Activated CD8-positive, alpha-beta T cell treated with anti-CD3 and anti-CD28 coated beads, Interleukin-2, amount 10 ng/mL, durations not matched to agents 7 days and 5 days (primary cell): ENCODE results near the gene DHX58. TPM values are rescaled to one million over a fixed set of nuclear protein-coding genes. Genes with fewer than 3 reads are reported as not detected.

ENCODE experiments used
- ATAC-seq: fragments of 150-1000 bp; cut with Tn5 transposase; one replicate; pipeline ENCODE4 v1.10.0; 2021; ENCODE audit warnings: moderate library complexity
- CTCF ChIA-PET: fragments of 350-600 bp; sonication (Branson Sonifier 250); formaldehyde crosslinking; loops from one replicate; lab custom pipeline; 2021; ENCODE audit warnings: antibody characterized with exemption; lab: Charles Lee
- POLR2A ChIA-PET: fragments of 350-600 bp; sonication (Branson Sonifier 250); formaldehyde crosslinking; loops from one replicate; lab custom pipeline; 2021; ENCODE audit warnings: antibody characterized with exemption; lab: Charles Lee
- DNase-seq: peaks from one replicate; pipeline ENCODE4 v3.0.0-alpha.2; 2020
- H3K27ac Mint-ChIP-seq: one replicate; pipeline ENCODE4 v1.8.0; 2021; ENCODE audit warnings: mild to moderate bottlenecking, mixed read lengths
- H3K27me3 Mint-ChIP-seq: one replicate; pipeline ENCODE4 v1.8.0; 2021; ENCODE audit warnings: low read depth, mixed read lengths
- H3K36me3 Mint-ChIP-seq: one replicate; pipeline ENCODE4 v1.8.0; 2021; ENCODE audit warnings: low read depth, mixed read lengths
- H3K4me1 Mint-ChIP-seq: one replicate; pipeline ENCODE4 v1.8.0; 2021; ENCODE audit warnings: low read depth, mixed read lengths
- H3K4me3 Mint-ChIP-seq: one replicate; pipeline ENCODE4 v1.8.0; 2021; ENCODE audit warnings: mild to moderate bottlenecking, mixed read lengths
- H3K9me3 Mint-ChIP-seq: one replicate; pipeline ENCODE4 v1.8.0; 2022; ENCODE audit warnings: mixed read lengths; ENCODE audit not compliant: insufficient read depth
- total RNA-seq, 2 experiments: library from RNA; stranded (reverse); gene quantifications; one replicate each; pipeline ENCODE4 v1.2.3, GENCODE V29; 2021

DHX58 gene
- total RNA-seq, 2 experiments from 2014 or later, result 71.9 to 72.9 TPM

DNA sequence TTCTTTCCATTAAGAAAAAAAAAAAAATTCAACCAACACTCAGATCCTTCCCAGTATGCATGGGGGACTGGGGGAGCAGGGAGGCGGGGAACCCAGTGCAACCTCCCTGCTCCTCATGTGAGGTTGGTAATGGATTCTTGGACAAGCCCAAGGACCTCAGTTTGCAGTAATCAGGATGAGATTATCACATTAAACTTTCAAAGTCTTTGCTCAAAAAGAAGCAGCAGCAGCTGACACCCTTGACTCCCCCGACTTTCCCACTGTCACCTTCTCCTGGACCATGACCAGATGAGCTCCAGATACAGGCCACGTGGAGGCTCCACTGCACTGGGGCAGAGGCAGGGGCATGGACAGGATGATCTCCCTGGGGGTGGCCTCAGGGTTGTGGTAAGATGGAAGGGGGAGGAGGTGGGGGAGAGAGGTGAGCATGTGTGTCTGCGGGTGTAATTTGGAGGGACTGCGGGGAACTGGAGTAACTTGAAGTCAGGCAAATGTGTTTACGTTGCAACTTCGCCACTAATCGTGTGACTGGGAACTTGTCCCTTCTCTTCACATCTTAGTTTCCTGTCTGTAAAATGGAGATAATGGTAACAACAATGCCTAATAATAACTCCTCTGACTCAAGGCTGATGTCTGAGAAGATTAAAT, 34.0 kb downstream of the DHX58 start:
- no peaks in the 10 kb centered on the region for H3K27me3 Mint-ChIP-seq
- no peak overlapping the region for H3K27ac Mint-ChIP-seq
- H3K4me1 Mint-ChIP-seq, result peaks cover 5% of the 10 kb centered on the region
- DNase-seq, result no peak
- no peak for ATAC-seq
- ChIA-PET CTCF (no interaction called here), POLR2A (no interaction called here)
- H3K9me3 Mint-ChIP-seq, result no peaks in the 10 kb centered on the region
- no peaks in the 10 kb centered on the region for H3K36me3 Mint-ChIP-seq
- H3K4me3 Mint-ChIP-seq, result no peak overlapping the region

DNA sequence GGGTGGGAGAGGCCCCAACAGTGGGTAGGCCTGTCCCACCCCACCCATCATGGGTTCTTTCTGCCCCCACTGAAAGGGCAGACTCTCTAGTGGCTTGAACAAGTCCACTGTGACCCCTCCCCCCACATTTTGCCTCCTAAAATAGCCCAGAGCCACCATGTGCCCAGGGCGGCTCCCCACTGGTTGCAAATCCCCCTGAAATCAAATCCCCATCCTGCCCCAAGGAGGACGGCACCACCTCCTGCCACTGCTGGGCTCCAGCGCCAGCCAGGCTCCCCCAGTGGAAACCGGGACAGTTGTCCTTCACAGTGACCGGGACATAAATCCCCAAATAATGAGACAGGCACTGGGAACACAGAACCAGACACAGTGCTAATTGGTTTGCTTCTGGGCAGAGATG, 34.8 kb downstream of the DHX58 start:
- Mint-ChIP-seq H3K4me1 (peaks cover 11% of the 10 kb centered on the region), H3K4me3 (no peak overlapping the region), H3K9me3 (no peaks in the 10 kb centered on the region), H3K27me3 (no peaks in the 10 kb centered on the region), H3K36me3 (no peaks in the 10 kb centered on the region), H3K27ac (no peak overlapping the region)
- DNase-seq, result no peak
- no peak for ATAC-seq
- ChIA-PET POLR2A (no interaction called here), CTCF (interaction anchor here (2.7 kb wide), 1 partner anchor 11 kb away, joined by 18 read pairs; no protein-coding TSS in a partner anchor)

DNA sequence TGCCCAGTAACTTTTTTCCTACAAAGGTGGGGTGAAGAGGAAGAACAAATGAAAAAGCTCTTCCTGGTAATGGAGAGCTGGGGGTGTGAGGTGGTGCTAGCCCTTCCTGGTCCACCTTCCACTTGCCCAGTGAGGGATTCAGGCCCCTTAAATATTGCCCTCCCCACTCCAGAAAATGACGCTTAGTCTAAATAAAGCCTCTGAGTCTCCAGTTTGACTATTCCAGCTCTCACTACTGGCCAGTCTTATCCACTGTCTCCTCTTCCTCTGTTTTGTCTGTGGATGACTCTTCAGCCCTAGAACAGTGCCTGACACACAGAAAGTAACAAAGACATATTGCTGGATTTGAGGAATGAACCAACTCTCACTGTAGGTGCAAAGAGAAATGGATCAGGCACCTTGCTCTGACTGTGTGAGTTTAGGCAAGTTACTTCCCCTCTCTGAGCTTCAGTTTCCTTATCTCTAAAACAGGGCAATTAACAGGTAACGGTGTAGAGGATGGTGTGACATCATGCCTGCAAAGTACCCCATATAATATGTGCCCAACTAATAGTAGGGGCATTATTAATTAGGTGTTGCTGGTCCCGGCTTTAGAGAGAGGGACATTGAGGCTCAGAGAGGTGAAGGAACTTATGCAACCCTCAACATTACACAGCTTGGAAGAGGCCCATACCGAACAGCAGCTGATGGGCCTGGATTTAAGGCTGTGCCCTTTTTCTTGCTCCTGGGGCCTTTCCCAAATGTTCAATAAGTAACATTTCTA, 35.5 kb downstream of the DHX58 start:
- no peaks in the 10 kb centered on the region for H3K36me3 Mint-ChIP-seq
- POLR2A ChIA-PET, result no interaction called here
- no peak for ATAC-seq

DNA sequence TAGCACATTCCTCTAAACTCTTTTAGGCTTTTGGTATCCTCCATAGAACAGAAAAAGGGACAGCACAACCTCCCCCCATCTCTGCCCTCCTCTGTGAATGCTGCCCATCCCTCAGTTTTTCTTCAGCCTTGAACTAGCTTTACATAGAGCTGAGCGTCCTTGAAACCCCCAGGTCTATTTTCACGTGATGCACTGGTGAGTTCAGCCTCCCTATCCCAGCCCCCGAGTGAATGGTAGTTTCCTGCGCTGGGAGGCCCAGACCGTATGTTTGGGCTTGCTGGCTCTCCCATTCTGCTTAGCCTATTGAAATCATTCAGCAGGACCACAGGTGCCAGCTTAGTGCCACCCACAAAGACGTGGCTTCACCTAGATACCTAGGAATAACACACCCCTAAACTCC, 36.7 kb downstream of the DHX58 start:
- CTCF ChIA-PET, result interaction anchor here (2.7 kb wide), 1 partner anchor 9 kb away, joined by 18 read pairs; no protein-coding TSS in a partner anchor
- H3K27ac Mint-ChIP-seq, result no peak overlapping the region
- ATAC-seq (no peak), DNase-seq (no peak)
- no peaks in the 10 kb centered on the region for H3K36me3 Mint-ChIP-seq
- H3K27me3 Mint-ChIP-seq, result no peaks in the 10 kb centered on the region
- POLR2A ChIA-PET, result no interaction called here
- no peaks in the 10 kb centered on the region for H3K9me3 Mint-ChIP-seq
- H3K4me1 Mint-ChIP-seq, result peaks cover 25% of the 10 kb centered on the region
- H3K4me3 Mint-ChIP-seq, result no peak overlapping the region

More for the DNA sequence above, 35.5 kb downstream of the DHX58 start:
- Mint-ChIP-seq H3K4me1 (peaks cover 14% of the 10 kb centered on the region), H3K9me3 (no peaks in the 10 kb centered on the region), H3K4me3 (no peak overlapping the region), H3K27me3 (no peaks in the 10 kb centered on the region), H3K27ac (no peak overlapping the region)
- no peak for DNase-seq
- CTCF ChIA-PET, result interaction anchor here (1.0 to 2.7 kb wide), 5 partner anchors 10 to 52 kb away, joined by 3 to 18 read pairs (median 3); no protein-coding TSS in a partner anchor

DNA sequence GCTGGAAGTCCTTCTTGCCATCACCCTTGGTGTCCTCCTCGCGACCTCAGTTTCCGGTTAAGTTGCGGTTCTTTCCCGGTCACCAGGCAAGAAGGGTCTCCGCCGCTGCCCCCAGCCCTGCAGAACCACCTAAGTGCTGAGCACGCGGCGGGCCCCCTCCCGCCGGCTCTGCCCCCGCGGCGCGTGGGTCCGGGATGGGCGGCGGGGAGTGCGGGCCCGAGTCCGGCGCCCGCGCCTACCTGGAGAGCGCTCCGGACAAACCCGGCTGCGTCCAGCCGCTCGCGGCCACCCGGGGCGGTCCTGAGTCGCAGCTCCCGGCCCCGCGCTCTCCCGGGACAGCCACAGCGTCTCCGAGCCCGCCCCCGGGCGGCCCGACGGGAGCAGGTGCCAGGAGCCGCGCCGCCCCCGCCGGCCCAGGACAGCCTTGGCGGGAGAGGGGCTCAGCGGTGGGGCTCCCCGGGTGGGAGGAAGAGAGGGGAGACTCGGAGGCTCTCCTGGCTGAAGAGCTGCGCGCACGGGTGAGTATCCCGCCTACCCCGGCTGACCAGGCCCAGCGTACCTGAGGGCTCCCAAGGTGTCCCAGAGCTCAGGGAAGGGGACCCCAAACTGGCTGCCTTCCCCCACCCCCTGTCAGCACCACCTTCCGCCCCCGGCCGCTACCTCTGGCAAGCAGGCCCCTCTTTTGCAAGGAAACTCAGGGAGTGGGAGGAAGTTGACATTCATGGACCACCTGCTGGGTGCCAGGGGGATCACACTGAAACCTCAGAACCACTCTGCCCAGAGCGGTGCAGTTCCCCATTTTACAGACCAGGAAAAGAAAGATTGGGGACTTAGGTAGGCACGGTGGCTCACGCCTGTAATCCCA, 40.0 kb downstream of the DHX58 start:
- Mint-ChIP-seq H3K4me1 (peaks cover 25% of the 10 kb centered on the region), H3K4me3 (peak overlapping the region; percentile 70), H3K27ac (peak overlapping the region; percentile 57), H3K9me3 (no peaks in the 10 kb centered on the region), H3K36me3 (no peaks in the 10 kb centered on the region), H3K27me3 (no peaks in the 10 kb centered on the region)
- DNase-seq (no peak), ATAC-seq (peak; percentile 47)
- ChIA-PET POLR2A (interaction anchor here (1.3 to 3.2 kb wide), 2 partner anchors 35 to 39 kb away, joined by 3 to 22 read pairs; partner anchors contain the start of gene DHX58), CTCF (interaction anchor here (1.0 to 2.6 kb wide), 7 partner anchors 10 to 53 kb away, joined by 3 to 9 read pairs (median 4); partner anchors contain the start of gene NKIRAS2)

DNA sequence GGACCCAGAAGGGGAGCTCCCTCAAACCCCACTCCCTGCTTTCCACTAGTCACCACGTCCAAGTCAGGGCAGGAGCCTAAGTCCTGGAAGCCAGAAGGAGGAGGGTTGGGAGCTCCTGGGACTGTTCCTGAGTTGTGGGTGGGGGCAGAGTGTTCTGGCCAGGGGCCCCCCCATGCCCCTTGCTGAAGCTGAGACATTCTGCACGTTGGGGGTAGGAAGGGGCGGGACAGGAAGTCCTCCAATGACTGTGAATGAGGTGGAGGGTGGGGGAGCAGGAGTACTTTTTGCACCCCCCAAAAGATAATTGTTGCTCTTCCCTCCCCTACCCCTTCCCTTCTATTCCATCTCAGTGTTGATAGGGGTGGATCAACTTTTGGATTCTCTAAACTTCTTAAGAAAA, 40.7 kb downstream of the DHX58 start:
- H3K4me1 Mint-ChIP-seq, result peaks cover 25% of the 10 kb centered on the region
- peak overlapping the region; percentile 29 for H3K27ac Mint-ChIP-seq
- POLR2A ChIA-PET, result interaction anchor here (0.6 to 3.2 kb wide), 3 partner anchors 35 to 365 kb away, joined by 3 to 22 read pairs (median 3); partner anchors contain the start of gene DHX58
- CTCF ChIA-PET, result interaction anchor here (0.8 to 2.6 kb wide), 7 partner anchors 9 to 52 kb away, joined by 3 to 9 read pairs (median 4); partner anchors contain the start of gene NKIRAS2
- peak overlapping the region; percentile 70 for H3K4me3 Mint-ChIP-seq
- no peak for ATAC-seq
- H3K36me3 Mint-ChIP-seq, result no peaks in the 10 kb centered on the region
- H3K9me3 Mint-ChIP-seq, result no peaks in the 10 kb centered on the region
- peak; percentile 38 for DNase-seq
- no peaks in the 10 kb centered on the region for H3K27me3 Mint-ChIP-seq

DNA sequence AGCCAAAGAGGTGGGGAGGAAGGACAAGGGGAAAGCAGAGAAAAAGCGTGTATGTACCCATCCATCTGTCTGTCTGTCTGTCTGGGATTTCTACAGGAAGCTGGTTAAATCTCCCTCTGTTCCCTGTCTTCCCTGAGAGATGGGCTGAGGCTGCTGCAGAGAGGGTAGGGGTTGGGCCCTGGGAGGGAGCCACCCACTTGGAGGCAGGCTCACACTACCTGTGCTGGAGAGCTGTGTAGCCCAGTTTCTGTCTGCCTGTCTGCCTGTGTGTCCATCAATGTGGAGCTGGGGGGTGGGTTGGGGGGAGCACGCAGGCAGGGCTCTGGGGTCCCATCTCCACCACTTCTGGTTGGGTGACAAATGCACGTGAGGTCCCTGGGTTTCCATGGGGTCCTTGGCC, 43.5 kb downstream of the DHX58 start:
- CTCF ChIA-PET, result interaction anchor here (1.4 to 5.4 kb wide), 2 partner anchors 32 to 42 kb away, joined by 11 to 77 read pairs; partner anchors contain the start of gene DHX58
- no peak overlapping the region for H3K4me3 Mint-ChIP-seq

DNA sequence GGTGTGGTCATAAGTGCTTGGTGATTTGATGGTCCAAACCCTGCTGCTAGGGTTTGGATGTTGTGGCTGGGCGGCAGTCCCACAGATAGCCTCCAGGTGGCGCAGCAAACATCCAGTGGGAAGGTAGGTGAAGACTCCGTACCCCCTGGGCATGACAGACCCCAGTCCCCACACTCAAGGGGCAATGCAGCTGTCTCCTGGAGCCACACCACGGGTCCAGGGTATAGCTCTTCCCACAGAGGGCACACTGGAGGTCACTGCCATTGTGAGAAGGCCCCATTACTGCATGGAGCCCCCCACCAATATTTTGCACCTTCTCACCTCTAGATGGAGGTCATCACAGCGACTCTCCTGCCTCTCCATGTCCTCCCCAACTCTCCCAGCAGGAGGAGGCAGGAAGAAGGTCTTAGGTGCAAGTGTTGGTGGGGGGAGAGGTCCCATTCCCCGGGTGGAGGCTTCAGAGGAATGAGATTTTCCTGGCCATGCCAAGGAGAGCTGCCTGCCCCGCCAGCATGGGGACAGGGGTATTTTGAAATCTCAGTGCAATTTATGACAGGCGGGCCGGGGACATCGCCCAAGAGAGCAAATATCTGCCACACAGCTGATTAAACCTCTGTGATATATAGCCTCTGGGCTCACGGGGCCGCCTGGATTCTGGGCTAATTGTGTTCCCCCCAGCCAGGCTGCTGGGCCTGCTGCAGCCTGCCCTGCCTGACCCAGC, 45.0 kb downstream of the DHX58 start:
- no peak overlapping the region for H3K4me3 Mint-ChIP-seq
- ChIA-PET CTCF (interaction anchor here (0.8 to 5.4 kb wide), 20 partner anchors 8 to 124 kb away, joined by 3 to 77 read pairs (median 6); partner anchors contain the start of genes DHX58 and NKIRAS2), POLR2A (interaction anchor here (1.7 kb wide), 1 partner anchor 45 kb away, joined by 6 read pairs; the partner anchor contains the start of gene DHX58)
- DNase-seq (peak; percentile 79), ATAC-seq (no peak)
- no peaks in the 10 kb centered on the region for H3K9me3 Mint-ChIP-seq
- H3K27ac Mint-ChIP-seq, result no peak overlapping the region
- H3K27me3 Mint-ChIP-seq, result no peaks in the 10 kb centered on the region
- peaks cover 42% of the 10 kb centered on the region for H3K4me1 Mint-ChIP-seq
- H3K36me3 Mint-ChIP-seq, result no peaks in the 10 kb centered on the region

More for the DNA sequence above, 43.5 kb downstream of the DHX58 start:
- DNase-seq, result no peak
- H3K27me3 Mint-ChIP-seq, result no peaks in the 10 kb centered on the region
- H3K36me3 Mint-ChIP-seq, result no peaks in the 10 kb centered on the region
- no peak for ATAC-seq
- no peaks in the 10 kb centered on the region for H3K9me3 Mint-ChIP-seq
- POLR2A ChIA-PET, result no interaction called here
- H3K4me1 Mint-ChIP-seq, result peaks cover 41% of the 10 kb centered on the region
- H3K27ac Mint-ChIP-seq, result no peak overlapping the region

DNA sequence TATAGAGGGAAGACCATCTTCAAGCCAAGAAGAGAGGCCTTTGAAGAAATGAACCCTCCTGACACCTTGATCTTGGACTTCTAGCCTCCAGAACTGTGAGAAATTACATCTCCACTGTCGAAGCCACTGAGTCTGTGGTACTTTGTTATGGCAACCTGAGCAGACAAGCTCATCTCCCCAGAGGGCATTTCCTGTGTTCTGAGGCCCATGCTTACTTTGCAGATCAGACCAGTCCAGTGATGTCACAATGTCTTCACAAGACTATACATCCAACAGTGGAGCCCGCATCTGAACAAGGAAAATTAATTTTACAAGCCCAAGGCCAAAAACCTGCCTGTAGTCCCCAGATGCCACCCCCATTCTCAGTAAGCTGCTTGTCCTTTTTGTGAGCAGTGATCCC, 47.3 kb downstream of the DHX58 start:
- no peak overlapping the region for H3K4me3 Mint-ChIP-seq
- ChIA-PET CTCF (interaction anchor here (0.7 to 5.4 kb wide), 24 partner anchors 8 to 342 kb away, joined by 3 to 77 read pairs (median 6); partner anchors contain the start of genes DHX58, NKIRAS2 and ZNF385C), POLR2A (interaction anchor here (1.0 to 2.6 kb wide), 3 partner anchors 36 to 48 kb away, joined by 3 to 19 read pairs (median 5); partner anchors contain the start of genes DHX58 and DNAJC7)
- H3K27ac Mint-ChIP-seq, result peak overlapping the region; percentile 78
- H3K27me3 Mint-ChIP-seq, result no peaks in the 10 kb centered on the region
- no peaks in the 10 kb centered on the region for H3K9me3 Mint-ChIP-seq
- peak; percentile 71 for ATAC-seq
- no peaks in the 10 kb centered on the region for H3K36me3 Mint-ChIP-seq
- DNase-seq, result peak; percentile 63
- H3K4me1 Mint-ChIP-seq, result peaks cover 34% of the 10 kb centered on the region

DNA sequence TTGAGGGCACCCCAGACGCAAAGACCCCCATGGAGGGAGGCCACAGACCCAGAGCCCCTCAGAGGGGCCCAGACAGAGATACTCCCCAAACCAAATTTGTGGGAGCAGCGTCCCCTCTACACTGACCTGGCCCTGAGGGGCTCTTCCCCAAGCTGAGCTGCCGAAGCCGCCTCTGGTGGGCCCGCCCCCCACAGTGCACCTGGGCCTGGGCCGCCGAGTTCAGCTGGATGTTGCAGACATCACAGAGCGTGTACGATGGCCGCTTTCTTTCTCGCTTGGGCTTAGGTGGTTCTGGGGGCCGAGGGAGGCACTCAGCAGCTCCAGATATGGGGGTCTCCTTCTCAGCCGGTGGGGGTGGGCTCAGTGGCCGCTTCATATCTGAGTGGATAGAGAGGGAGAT, 49.8 kb downstream of the DHX58 start:
- Mint-ChIP-seq H3K27ac (no peak overlapping the region), H3K4me1 (peaks cover 38% of the 10 kb centered on the region), H3K9me3 (no peaks in the 10 kb centered on the region), H3K4me3 (no peak overlapping the region), H3K36me3 (no peaks in the 10 kb centered on the region), H3K27me3 (no peaks in the 10 kb centered on the region)
- ATAC-seq (no peak), DNase-seq (no peak)
- ChIA-PET CTCF (interaction anchor here (0.7 kb wide), 1 partner anchor 9 kb away, joined by 4 read pairs; no protein-coding TSS in a partner anchor), POLR2A (no interaction called here)
